ENCODE data around the gene OR3A3. TPM values are rescaled to one million over a fixed set of nuclear protein-coding genes. Genes with fewer than 3 reads are reported as not detected.
"Not testable (repeated sequence)": the region's sequence is repeated elsewhere in the genome, so short reads cannot be mapped to it uniquely, and the experiment has no call there.

The OR3A3 gene
- total RNA-seq = not detected
- not detected for polyA plus RNA-seq
- long read RNA-seq, donor 1 = 0 reads
- long read RNA-seq, donor 2 = 0 reads
- long read RNA-seq, donor 3 = 0 reads

- Histone ChIP-seq H3K4me1 (no peaks in the 10 kb centered on the region), H3K27ac (no peak within 1 kb of the TSS), H3K9me3 (peaks cover 0 to 30% (median 14%) of the 10 kb centered on the region in 11 donors), H3K4me3 (no peak within 1 kb of the TSS), H3K27me3 (peaks cover 0 to 6% (median 0%) of the 10 kb centered on the region in 7 donors), H3K36me3 (no peaks in the 10 kb centered on the region)
- DNase-seq (no peak), ATAC-seq (no peak)
- intact Hi-C loops (cut with DNase I) = no loop called here
- no peak for TF ChIP-seq CTCF (IDR thresholded peaks at IDR 0.05)
- 72 to 77% methylated on average over 3 of the region's 3 CpGs for WGBS, 2 donors
Observed at GRCh38 chr17:3411070-3411469, at the start of gene OR3A3. OR3A3 (plus strand) TSS chr17:3411370.

- H3K9me3 ChIP-seq = peaks cover 0 to 39% (median 14%) of the 10 kb centered on the region in 11 donors
- H3K27ac ChIP-seq; H3K36me3 ChIP-seq; intact Hi-C loops (cut with DNase I); H3K4me1 ChIP-seq; DNase-seq; ATAC-seq; H3K27me3 ChIP-seq; H3K4me3 ChIP-seq: not testable (repeated sequence)
- WGBS, 2 donors = 95% methylated on average over 7 to 20 of the region's 31 CpGs
Observed at GRCh38 chr17:3371167-3371566, 40.0 kb upstream of the OR3A3 start.

GRCh38 chr17:3378321-3378720 is 32.8 kb upstream of the OR3A3 start:
- intact Hi-C loops (cut with DNase I) = no loop called here
- 76 to 79% methylated on average over 8 of the region's 8 CpGs for WGBS, 2 donors
- no peaks in the 10 kb centered on the region for H3K4me1 ChIP-seq
- TF ChIP-seq CTCF (IDR thresholded peaks at IDR 0.05) = no peak
- H3K27me3 ChIP-seq = peaks cover 0 to 34% (median 8%) of the 10 kb centered on the region in 7 donors
- peaks cover 0 to 16% (median 11%) of the 10 kb centered on the region in 11 donors for H3K9me3 ChIP-seq
- DNase-seq = no peak
- no peaks in the 10 kb centered on the region for H3K36me3 ChIP-seq
- ATAC-seq = no peak
- no peak overlapping the region for H3K4me3 ChIP-seq
- H3K27ac ChIP-seq = no peak overlapping the region

GRCh38 chr17:3381957-3382356 is 29.2 kb upstream of the OR3A3 start:
- intact Hi-C loops (cut with DNase I) = no loop called here
- no peak for DNase-seq
- no peak for ATAC-seq
- H3K9me3 ChIP-seq = no peaks in the 10 kb centered on the region
- TF ChIP-seq CTCF (IDR thresholded peaks at IDR 0.05) = no peak
- H3K4me1 ChIP-seq = no peaks in the 10 kb centered on the region
- no peak overlapping the region for H3K27ac ChIP-seq
- peaks cover 0 to 62% (median 29%) of the 10 kb centered on the region in 7 donors for H3K27me3 ChIP-seq
- WGBS, 2 donors = 72 to 78% methylated on average over 5 of the region's 5 CpGs
- no peak overlapping the region for H3K4me3 ChIP-seq
- no peaks in the 10 kb centered on the region for H3K36me3 ChIP-seq

Data from heart right ventricle (tissue), 16 donors.